ENCODE data around the gene ATP2B2. TPM values are rescaled to one million over a fixed set of nuclear protein-coding genes. Genes with fewer than 3 reads are reported as not detected.

The ATP2B2 gene
- total RNA-seq, 2 donors from 2014 or later: 0.14 to 0.74 TPM

DNA sequence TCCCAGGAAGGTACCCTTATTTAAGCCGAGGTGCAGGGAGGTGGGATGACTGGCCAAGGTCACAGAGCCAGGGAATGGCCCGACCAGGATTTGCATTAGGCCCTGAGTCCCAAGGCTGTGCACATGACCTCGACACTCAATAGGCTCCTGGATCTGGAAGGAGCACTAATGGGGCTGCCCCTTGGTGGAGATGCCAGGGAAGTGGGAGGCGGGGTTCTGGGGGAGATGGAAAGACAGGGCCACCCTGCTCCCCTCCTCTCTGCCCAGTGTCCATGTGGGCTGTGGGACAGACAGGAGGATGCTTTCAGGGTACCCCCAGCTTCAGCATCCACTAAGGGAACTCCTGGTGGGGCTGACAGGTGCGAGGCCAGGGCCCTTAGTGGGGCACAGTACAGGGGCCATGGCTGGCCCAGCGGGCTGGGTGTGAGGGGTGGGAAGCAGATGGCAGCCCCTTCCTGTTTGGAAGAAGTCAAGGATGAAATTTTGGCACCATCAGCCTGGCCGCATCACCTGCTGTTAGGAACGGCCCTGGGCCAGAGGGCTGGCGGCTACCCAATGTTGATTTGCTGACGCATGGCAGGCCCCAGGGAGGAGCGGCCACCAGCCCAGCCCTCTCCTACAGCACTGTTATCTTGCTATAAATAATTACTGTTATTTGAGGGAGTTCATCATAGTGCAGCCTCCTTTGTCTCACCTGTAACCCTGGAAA, 37.3 kb downstream of the ATP2B2 start:
- intact Hi-C loops (cut with DNase I): no loop called here
- no peak for TF ChIP-seq POLR2A (IDR thresholded peaks at IDR 0.05)
- TF ChIP-seq, protein P1, sequence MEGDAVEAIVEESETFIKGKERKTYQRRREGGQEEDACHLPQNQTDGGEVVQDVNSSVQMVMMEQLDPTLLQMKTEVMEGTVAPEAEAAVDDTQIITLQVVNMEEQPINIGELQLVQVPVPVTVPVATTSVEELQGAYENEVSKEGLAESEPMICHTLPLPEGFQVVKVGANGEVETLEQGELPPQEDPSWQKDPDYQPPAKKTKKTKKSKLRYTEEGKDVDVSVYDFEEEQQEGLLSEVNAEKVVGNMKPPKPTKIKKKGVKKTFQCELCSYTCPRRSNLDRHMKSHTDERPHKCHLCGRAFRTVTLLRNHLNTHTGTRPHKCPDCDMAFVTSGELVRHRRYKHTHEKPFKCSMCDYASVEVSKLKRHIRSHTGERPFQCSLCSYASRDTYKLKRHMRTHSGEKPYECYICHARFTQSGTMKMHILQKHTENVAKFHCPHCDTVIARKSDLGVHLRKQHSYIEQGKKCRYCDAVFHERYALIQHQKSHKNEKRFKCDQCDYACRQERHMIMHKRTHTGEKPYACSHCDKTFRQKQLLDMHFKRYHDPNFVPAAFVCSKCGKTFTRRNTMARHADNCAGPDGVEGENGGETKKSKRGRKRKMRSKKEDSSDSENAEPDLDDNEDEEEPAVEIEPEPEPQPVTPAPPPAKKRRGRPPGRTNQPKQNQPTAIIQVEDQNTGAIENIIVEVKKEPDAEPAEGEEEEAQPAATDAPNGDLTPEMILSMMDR (IDR thresholded peaks at IDR 0.05): no peak
- no peak for TF ChIP-seq POLR2AphosphoS5 (IDR thresholded peaks at IDR 0.05)
- Histone ChIP-seq H3K4me1 (replicated peaks) (no peaks in the 10 kb centered on the region), H3K4me3 (no peak overlapping the region), H3K27ac (no peak overlapping the region), H3K9me3 (no peaks in the 10 kb centered on the region), H3K27me3 (replicated peaks; ENCODE audit: insufficient read depth) (no peaks in the 10 kb centered on the region), H3K36me3 (no peaks in the 10 kb centered on the region)
- WGBS: 54% methylated on average over 11 of the region's 11 CpGs
- no peak for DNase-seq (ENCODE audit: low spot score)

DNA sequence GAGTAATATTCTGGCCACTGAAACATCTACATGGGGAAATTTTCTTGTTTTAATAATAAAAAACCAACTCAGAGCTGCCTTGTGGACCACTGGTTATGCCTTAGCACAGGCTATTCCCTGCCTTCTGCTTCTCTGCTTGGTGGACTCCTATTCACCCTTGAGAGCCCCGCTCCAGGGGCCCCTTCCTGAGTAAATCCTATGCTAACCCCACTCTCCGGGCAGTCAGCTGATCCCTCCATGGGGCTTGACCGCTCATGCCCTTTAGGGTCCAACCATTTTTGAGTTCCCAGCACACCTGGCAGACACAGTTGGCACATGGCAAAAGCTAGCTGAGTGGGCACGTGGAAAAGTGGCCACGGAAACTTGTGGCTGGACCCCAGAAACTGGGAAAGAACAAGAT, 38.2 kb downstream of the ATP2B2 start:
- no peak for TF ChIP-seq POLR2AphosphoS5 (IDR thresholded peaks at IDR 0.05)
- TF ChIP-seq POLR2A (IDR thresholded peaks at IDR 0.05): no peak
- TF ChIP-seq, protein P1 (IDR thresholded peaks at IDR 0.05): no peak
- 81% methylated on average over 5 of the region's 5 CpGs for WGBS
- Histone ChIP-seq H3K36me3 (no peaks in the 10 kb centered on the region), H3K27me3 (replicated peaks; ENCODE audit: insufficient read depth) (no peaks in the 10 kb centered on the region), H3K27ac (no peak overlapping the region), H3K9me3 (no peaks in the 10 kb centered on the region), H3K4me1 (replicated peaks) (no peaks in the 10 kb centered on the region), H3K4me3 (no peak overlapping the region)
- intact Hi-C loops (cut with DNase I): no loop called here
- DNase-seq (ENCODE audit: low spot score): no peak

DNA sequence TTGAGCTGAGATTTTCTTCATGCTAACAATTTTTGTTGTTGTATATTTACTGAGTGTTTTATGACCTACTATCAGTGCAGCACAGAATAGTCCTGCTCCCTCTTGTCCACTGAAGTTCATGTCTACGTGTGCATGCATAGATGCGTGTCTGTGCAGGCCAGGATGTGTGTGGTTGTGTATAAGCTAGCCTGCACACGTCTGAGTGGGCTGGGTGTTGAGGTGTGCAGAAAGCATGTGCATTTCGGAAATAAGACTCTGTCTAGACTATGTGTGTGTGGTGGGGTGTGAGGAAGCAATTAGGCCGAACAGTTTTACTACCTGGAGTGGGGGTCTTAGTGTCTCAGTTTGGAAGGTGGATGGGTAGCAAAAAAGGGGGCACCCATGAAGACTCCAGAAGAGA, 39.2 kb downstream of the ATP2B2 start:
- H3K4me3 ChIP-seq: no peak overlapping the region
- H3K27me3 ChIP-seq (replicated peaks; ENCODE audit: insufficient read depth): no peaks in the 10 kb centered on the region
- no peaks in the 10 kb centered on the region for H3K36me3 ChIP-seq
- intact Hi-C loops (cut with DNase I): no loop called here
- no peak for DNase-seq (ENCODE audit: low spot score)
- WGBS: 59% methylated on average over 5 of the region's 5 CpGs
- no peak overlapping the region for H3K27ac ChIP-seq
- TF ChIP-seq POLR2AphosphoS5 (IDR thresholded peaks at IDR 0.05): no peak
- no peak for TF ChIP-seq POLR2A (IDR thresholded peaks at IDR 0.05)
- TF ChIP-seq, protein P1 (IDR thresholded peaks at IDR 0.05): no peak
- H3K9me3 ChIP-seq: no peaks in the 10 kb centered on the region
- H3K4me1 ChIP-seq (replicated peaks): no peaks in the 10 kb centered on the region

DNA sequence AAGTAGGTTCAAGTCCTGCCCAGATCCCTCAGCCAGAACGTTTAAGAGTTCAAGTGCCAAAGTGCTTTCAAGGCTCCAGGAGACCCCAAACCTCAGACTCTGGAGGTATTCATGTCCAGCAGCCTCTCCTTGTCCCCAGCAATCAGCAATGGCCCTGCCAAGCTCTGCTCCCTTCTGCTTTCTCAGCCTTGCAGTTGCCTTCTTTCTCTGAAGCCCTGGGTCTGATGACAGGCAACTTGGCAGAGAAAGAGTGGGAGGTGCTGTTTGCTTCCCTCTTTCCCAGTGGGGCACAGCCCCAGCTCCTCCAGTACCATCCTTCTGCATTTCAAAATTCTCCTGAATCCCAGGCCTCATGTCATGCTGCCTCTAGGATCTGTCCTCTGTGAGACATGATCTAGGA, 40.2 kb downstream of the ATP2B2 start:
- WGBS: 72% methylated on average over 1 of the region's 1 CpG
- no peak overlapping the region for H3K27ac ChIP-seq
- no peak for DNase-seq (ENCODE audit: low spot score)
- no peaks in the 10 kb centered on the region for H3K9me3 ChIP-seq
- no peaks in the 10 kb centered on the region for H3K36me3 ChIP-seq
- H3K27me3 ChIP-seq (replicated peaks; ENCODE audit: insufficient read depth): no peaks in the 10 kb centered on the region
- intact Hi-C loops (cut with DNase I): no loop called here
- TF ChIP-seq POLR2A (IDR thresholded peaks at IDR 0.05) (no peak), POLR2AphosphoS5 (IDR thresholded peaks at IDR 0.05) (no peak)
- TF ChIP-seq, protein P1 (IDR thresholded peaks at IDR 0.05): no peak
- H3K4me1 ChIP-seq (replicated peaks): no peaks in the 10 kb centered on the region
- no peak overlapping the region for H3K4me3 ChIP-seq
